IMR-90 (cell line): ENCODE results near the gene ETFDH. TPM values are rescaled to one million over a fixed set of nuclear protein-coding genes. Genes with fewer than 3 reads are reported as not detected.

ENCODE experiments used
- ATAC-seq: fragments of 200-7000 bp; cut with Tn5 transposase; 2 replicates; pipeline ENCODE4 v1.9.1; 2020; ENCODE audit warnings: low read depth, mild to moderate bottlenecking, moderate library complexity
- BruUV-seq: library from RNA; stranded (reverse); fragments of 400-500 nt; replicated peaks from 2 replicates; lab custom pipeline; 2021; lab: Mats Ljungman, UMichigan
- CTCF ChIA-PET: fragments of 300-600 bp; formaldehyde crosslinking; extraction: SDS; loops from one replicate; lab custom pipeline; 2021; ENCODE audit warnings: antibody characterized with exemption; lab: Yijun Ruan, JAX
- POLR2A ChIA-PET: fragments of 300-600 bp; sonication (Branson Sonifier 250); formaldehyde crosslinking; loops from one replicate; lab custom pipeline; 2022; ENCODE audit warnings: antibody characterized with exemption; ENCODE audit not compliant: unreplicated experiment; lab: Charles Lee
- DNase-seq: peaks from one replicate; pipeline ENCODE4 v3.0.0; 2013
- H2AFZ ChIP-seq: replicated peaks from 2 replicates; pipeline ENCODE3; 2013; ENCODE audit warnings: low read length, mild to moderate bottlenecking; ENCODE audit not compliant: poor library complexity
- H2AK5ac ChIP-seq: 2 replicates; pipeline ENCODE4 v1.6.1; 2013; ENCODE audit warnings: low read depth, low read length, inconsistent platforms
- H2AK9ac ChIP-seq: replicated peaks from 2 replicates; pipeline ENCODE3; 2013; ENCODE audit warnings: mild to moderate bottlenecking, low read depth, low read length, moderate library complexity; ENCODE audit not compliant: poor library complexity
- H2BK120ac ChIP-seq: 2 replicates; pipeline ENCODE4 v1.6.1; 2013; ENCODE audit warnings: low read depth, low read length, inconsistent platforms
- H2BK15ac ChIP-seq: 3 replicates; pipeline ENCODE4 v1.6.1; 2013; ENCODE audit warnings: low read depth, low read length, inconsistent platforms
- H2BK20ac ChIP-seq: 2 replicates; pipeline ENCODE4 v1.6.1; 2013; ENCODE audit warnings: low read depth, mild to moderate bottlenecking, inconsistent platforms, low read length, moderate library complexity
- H2BK5ac ChIP-seq: 2 replicates; pipeline ENCODE4 v1.6.1; 2013; ENCODE audit warnings: mild to moderate bottlenecking, low read depth, low read length, inconsistent platforms; ENCODE audit not compliant: poor library complexity, severe bottlenecking
- H3K14ac ChIP-seq: replicated peaks from 2 replicates; pipeline ENCODE4 v1.6.1; 2013; ENCODE audit warnings: low read depth, low read length, inconsistent platforms
- H3K18ac ChIP-seq: 2 replicates; pipeline ENCODE4 v1.6.1; 2013; ENCODE audit warnings: low read depth, low read length, control low read depth
- H3K23ac ChIP-seq: 2 replicates; pipeline ENCODE4 v1.6.1; 2013; ENCODE audit warnings: low read depth, low read length, inconsistent platforms
- H3K27ac ChIP-seq: 2 replicates; pipeline ENCODE4 v1.5.1; 2013; ENCODE audit warnings: mild to moderate bottlenecking, control low read depth, low read length; ENCODE audit not compliant: insufficient read depth
- H3K27me3 ChIP-seq: 2 replicates; pipeline ENCODE4 v1.6.1; 2013; ENCODE audit warnings: low read length; ENCODE audit not compliant: control insufficient read depth, insufficient read depth
- H3K36me3 ChIP-seq: 2 replicates; pipeline ENCODE4 v1.6.1; 2013; ENCODE audit warnings: low read length, mixed read lengths; ENCODE audit not compliant: control insufficient read depth, insufficient read depth
- H3K4ac ChIP-seq: 2 replicates; pipeline ENCODE4 v1.6.1; 2013; ENCODE audit warnings: low read depth, low read length, inconsistent platforms
- H3K4me1 ChIP-seq: 2 replicates; pipeline ENCODE4 v1.6.1; 2013; ENCODE audit warnings: low read length, mixed read lengths; ENCODE audit not compliant: control insufficient read depth, insufficient read depth
- H3K4me2 ChIP-seq: 2 replicates; pipeline ENCODE4 v1.6.1; 2013; ENCODE audit warnings: low read depth, mild to moderate bottlenecking, control low read depth, low read length, moderate library complexity
- H3K4me3 ChIP-seq: 2 replicates; pipeline ENCODE4 v1.5.1; 2013; ENCODE audit warnings: low read depth, mild to moderate bottlenecking, control low read depth, low read length, moderate library complexity; ENCODE audit not compliant: insufficient read depth
- H3K56ac ChIP-seq: 2 replicates; pipeline ENCODE4 v1.6.1; 2013; ENCODE audit warnings: low read length, inconsistent platforms; ENCODE audit not compliant: insufficient read depth; ENCODE audit errors: extremely low read depth
- H3K79me1 ChIP-seq, 2 experiments: 2 replicates each; pipeline ENCODE4 v1.6.1; 2013; ENCODE audit warnings: low read length in 2 of 2, inconsistent platforms in 1 of 2, low read depth in 1 of 2
- H3K9ac ChIP-seq: 2 replicates; pipeline ENCODE4 v1.6.1; 2013; ENCODE audit warnings: low read depth, low read length, control low read depth
- H3K9me1 ChIP-seq: 2 replicates; pipeline ENCODE4 v1.6.1; 2013; ENCODE audit warnings: low read length, inconsistent platforms; ENCODE audit not compliant: insufficient read depth
- H3K9me3 ChIP-seq: 2 replicates; pipeline ENCODE4 v1.6.1; 2013; ENCODE audit warnings: low read length; ENCODE audit not compliant: control insufficient read depth, insufficient read depth
- H4K20me1 ChIP-seq: 2 replicates; pipeline ENCODE4 v1.6.1; 2013; ENCODE audit warnings: low read length, inconsistent platforms; ENCODE audit not compliant: insufficient read depth
- H4K5ac ChIP-seq: 2 replicates; pipeline ENCODE4 v1.6.1; 2013; ENCODE audit warnings: mild to moderate bottlenecking, low read depth, low read length, control low read depth
- H4K8ac ChIP-seq, 2 experiments: 2 replicates each; pipeline ENCODE4 v1.6.1; 2013; ENCODE audit warnings: low read depth in 2 of 2, low read length in 2 of 2, control low read depth in 1 of 2, inconsistent platforms in 1 of 2
- H4K91ac ChIP-seq: 2 replicates; pipeline ENCODE4 v1.6.1; 2013; ENCODE audit warnings: low read depth, low read length, inconsistent platforms; ENCODE audit not compliant: insufficient read depth
- BHLHE40 ChIP-seq: fragments of 150-350 bp; IDR thresholded peaks from 2 replicates; pipeline ENCODE4 v1.6.1; 2016; ENCODE audit warnings: mild to moderate bottlenecking, low read depth, low read length
- CHD1 ChIP-seq: IDR thresholded peaks from 2 replicates; pipeline ENCODE4 v1.6.1; 2012; ENCODE audit warnings: low read depth, low read length, improper control_type of control experiment
- FOS ChIP-seq: fragments of 150-350 bp; IDR thresholded peaks from 2 replicates; pipeline ENCODE4 v1.6.1; 2016; ENCODE audit warnings: low read depth, low read length
- MXI1 ChIP-seq: IDR thresholded peaks from 2 replicates; pipeline ENCODE4 v1.6.1; 2012; ENCODE audit warnings: low read depth, mild to moderate bottlenecking, low read length, moderate library complexity, borderline replicate concordance
- NFE2L2 ChIP-seq: fragments of 150-350 bp; IDR thresholded peaks from 2 replicates; pipeline ENCODE4 v1.6.1; 2016; ENCODE audit warnings: low read depth, mild to moderate bottlenecking, low read length
- POLR2A ChIP-seq: IDR thresholded peaks from 2 replicates; pipeline ENCODE4 v1.6.1; 2012; ENCODE audit warnings: mild to moderate bottlenecking, low read depth, low read length
- RAD21 ChIP-seq: IDR thresholded peaks from 2 replicates; pipeline ENCODE4 v1.6.1; 2012; ENCODE audit warnings: low read length, improper control_type of control experiment
- RCOR1 ChIP-seq: IDR thresholded peaks from 2 replicates; pipeline ENCODE4 v1.6.1; 2012; ENCODE audit warnings: mild to moderate bottlenecking, low read length, improper control_type of control experiment; ENCODE audit not compliant: insufficient replicate concordance
- RFX5 ChIP-seq: IDR thresholded peaks from 2 replicates; pipeline ENCODE4 v1.8.0; 2012; ENCODE audit warnings: low read depth, mild to moderate bottlenecking, low read length, moderate library complexity
- SMC3 ChIP-seq: fragments of 150-350 bp; IDR thresholded peaks from 2 replicates; pipeline ENCODE4 v1.6.1; 2016; ENCODE audit warnings: low read depth, mild to moderate bottlenecking, antibody characterized with exemption, low read length, moderate library complexity
- WGBS, 2 experiments: methylation state at CpG; one replicate each; pipeline versions ENCODE4 v1.1.5 to v1.1.7; 2013; ENCODE audit warnings: missing lambda C conversion rate in 2 of 2; ENCODE audit not compliant: insufficient read length in 1 of 2; ENCODE audit errors: extremely low coverage in 2 of 2; 5-methylcytosine and 5-hydroxymethylcytosine counted together
- dilution Hi-C: fragments of 300-500 bp; cut with HindIII; formaldehyde crosslinking; loops from one replicate; pipeline ENCODE4 v1.14.3; 2018; ENCODE audit warnings: low sequenced_read_pairs; ENCODE audit not compliant: unreplicated experiment
- in situ Hi-C: fragments of 300-500 bp; cut with MboI; formaldehyde crosslinking; loops from 3 replicates; pipeline ENCODE4 v1.14.3; 2019; ENCODE audit warnings: low sequenced_read_pairs, inconsistent platforms, mixed read lengths
- intact Hi-C: fragments of 100-400 bp; cut with micrococcal nuclease; formaldehyde crosslinking; loops from 2 replicates; pipeline ENCODE4 v1.10.0; 2022
- polyA plus RNA-seq, 3 experiments: library from polyadenylated mRNA; depleted of rRNA; stranded (reverse); fragments of >200 nt; gene quantifications; 2 replicates each; pipeline ENCODE4 v1.2.3, GENCODE V29; 2012; ENCODE audit warnings: low replicate concordance in 1 of 3
- total RNA-seq: library from RNA; depleted of rRNA; stranded (reverse); fragments of >200 nt; gene quantifications from 2 replicates; pipeline ENCODE4 v1.2.3, GENCODE V29; 2012
- TF ChIP-seq, protein P1 (sequence below): conservative IDR thresholded peaks from 2 replicates; pipeline ENCODE4 v1.5.1; 2012; ENCODE audit warnings: mild to moderate bottlenecking, low read depth, low read length, improper control_type of control experiment
- TF ChIP-seq, protein P2 (sequence below): fragments of 150-350 bp; IDR thresholded peaks from 2 replicates; pipeline ENCODE4 v1.6.1; 2017; ENCODE audit warnings: mild to moderate bottlenecking, antibody characterized with exemption, low read length, low read depth
- TF ChIP-seq, protein P3 (sequence below): fragments of 150-350 bp; IDR thresholded peaks from 2 replicates; pipeline ENCODE4 v1.6.1; 2016; ENCODE audit warnings: low read depth, mild to moderate bottlenecking, low read length, moderate library complexity, borderline replicate concordance

Gene ETFDH
- total and polyA plus RNA-seq, 2 of the 4 experiments (the other 2 are of a cell fraction), result 14.0 to 19.1 TPM

DNA sequence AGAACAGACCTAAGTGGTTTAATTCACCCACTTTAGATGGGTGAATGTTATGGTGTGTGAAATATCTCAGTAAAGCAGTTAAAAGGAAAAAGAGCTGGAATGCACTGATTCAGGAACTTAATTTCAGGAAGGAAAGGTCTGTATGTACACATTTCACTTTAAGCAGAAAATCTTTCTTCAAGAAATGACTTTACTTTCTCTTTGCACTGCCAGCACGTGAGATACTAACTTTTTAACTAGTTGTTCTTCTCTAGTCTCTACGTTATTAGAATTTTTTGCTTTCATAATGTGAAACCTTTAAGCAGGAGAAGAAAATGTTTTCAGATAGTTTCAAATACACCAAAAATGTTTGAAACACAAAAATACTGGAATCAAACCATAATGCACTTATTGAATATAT, 19.2 kb upstream of the ETFDH start:
- CTCF ChIA-PET, result interaction anchor here (1.1 kb wide), 1 partner anchor 11 kb away, joined by 3 read pairs; no protein-coding TSS in a partner anchor
- Histone ChIP-seq H3K4me1 (no peaks in the 10 kb centered on the region), H2BK20ac (no peak overlapping the region), H3K27me3 (no peaks in the 10 kb centered on the region), H3K36me3 (no peaks in the 10 kb centered on the region), H4K5ac (no peak overlapping the region), H3K18ac (no peak overlapping the region), H3K79me1 (no peaks in the 10 kb centered on the region), H3K9me1 (no peaks in the 10 kb centered on the region), H3K4me3 (0 out of 2 replicates have a peak overlapping the region, but pooled peaks have one; percentile 18), H3K23ac (no peak overlapping the region), H2BK15ac (no peak overlapping the region), H3K56ac (no peak overlapping the region), H2BK5ac (no peak overlapping the region), H3K4me2 (peak overlapping the region; percentile 86), H3K9me3 (no peaks in the 10 kb centered on the region), H2AFZ (no peak overlapping the region), H4K20me1 (no peaks in the 10 kb centered on the region), H3K9ac (no peak overlapping the region), H4K8ac (no peak overlapping the region), H2AK5ac (no peak overlapping the region), H4K91ac (no peak overlapping the region), H3K14ac (no peak overlapping the region), H2BK120ac (no peak overlapping the region), H3K4ac (no peak overlapping the region), H2AK9ac (no peak overlapping the region), H3K27ac (no peak overlapping the region)
- no TSS peak for BruUV-seq
- intact Hi-C loops, result no loop called here
- TF ChIP-seq POLR2A (no peak), RAD21 (no peak), RFX5 (no peak), SMC3 (no peak), CHD1 (no peak), MXI1 (no peak), RCOR1 (no peak), BHLHE40 (no peak), NFE2L2 (no peak), FOS (no peak)
- TF ChIP-seq, protein P1, sequence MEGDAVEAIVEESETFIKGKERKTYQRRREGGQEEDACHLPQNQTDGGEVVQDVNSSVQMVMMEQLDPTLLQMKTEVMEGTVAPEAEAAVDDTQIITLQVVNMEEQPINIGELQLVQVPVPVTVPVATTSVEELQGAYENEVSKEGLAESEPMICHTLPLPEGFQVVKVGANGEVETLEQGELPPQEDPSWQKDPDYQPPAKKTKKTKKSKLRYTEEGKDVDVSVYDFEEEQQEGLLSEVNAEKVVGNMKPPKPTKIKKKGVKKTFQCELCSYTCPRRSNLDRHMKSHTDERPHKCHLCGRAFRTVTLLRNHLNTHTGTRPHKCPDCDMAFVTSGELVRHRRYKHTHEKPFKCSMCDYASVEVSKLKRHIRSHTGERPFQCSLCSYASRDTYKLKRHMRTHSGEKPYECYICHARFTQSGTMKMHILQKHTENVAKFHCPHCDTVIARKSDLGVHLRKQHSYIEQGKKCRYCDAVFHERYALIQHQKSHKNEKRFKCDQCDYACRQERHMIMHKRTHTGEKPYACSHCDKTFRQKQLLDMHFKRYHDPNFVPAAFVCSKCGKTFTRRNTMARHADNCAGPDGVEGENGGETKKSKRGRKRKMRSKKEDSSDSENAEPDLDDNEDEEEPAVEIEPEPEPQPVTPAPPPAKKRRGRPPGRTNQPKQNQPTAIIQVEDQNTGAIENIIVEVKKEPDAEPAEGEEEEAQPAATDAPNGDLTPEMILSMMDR, result no peak
- TF ChIP-seq, protein P2, sequence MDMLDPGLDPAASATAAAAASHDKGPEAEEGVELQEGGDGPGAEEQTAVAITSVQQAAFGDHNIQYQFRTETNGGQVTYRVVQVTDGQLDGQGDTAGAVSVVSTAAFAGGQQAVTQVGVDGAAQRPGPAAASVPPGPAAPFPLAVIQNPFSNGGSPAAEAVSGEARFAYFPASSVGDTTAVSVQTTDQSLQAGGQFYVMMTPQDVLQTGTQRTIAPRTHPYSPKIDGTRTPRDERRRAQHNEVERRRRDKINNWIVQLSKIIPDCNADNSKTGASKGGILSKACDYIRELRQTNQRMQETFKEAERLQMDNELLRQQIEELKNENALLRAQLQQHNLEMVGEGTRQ, result no peak
- TF ChIP-seq, protein P3, sequence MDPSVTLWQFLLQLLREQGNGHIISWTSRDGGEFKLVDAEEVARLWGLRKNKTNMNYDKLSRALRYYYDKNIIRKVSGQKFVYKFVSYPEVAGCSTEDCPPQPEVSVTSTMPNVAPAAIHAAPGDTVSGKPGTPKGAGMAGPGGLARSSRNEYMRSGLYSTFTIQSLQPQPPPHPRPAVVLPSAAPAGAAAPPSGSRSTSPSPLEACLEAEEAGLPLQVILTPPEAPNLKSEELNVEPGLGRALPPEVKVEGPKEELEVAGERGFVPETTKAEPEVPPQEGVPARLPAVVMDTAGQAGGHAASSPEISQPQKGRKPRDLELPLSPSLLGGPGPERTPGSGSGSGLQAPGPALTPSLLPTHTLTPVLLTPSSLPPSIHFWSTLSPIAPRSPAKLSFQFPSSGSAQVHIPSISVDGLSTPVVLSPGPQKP, result no peak
- peak; percentile 44 for ATAC-seq
- in situ Hi-C loops, result no loop called here
- POLR2A ChIA-PET, result no interaction called here
- no peak for DNase-seq
- WGBS, 2 experiments, result no CpG with 5 or more reads among the region's 2 CpGs
- dilution Hi-C loops, result no loop called here
